K562 (cell line): ENCODE results near the gene MYB. TPM values are rescaled to one million over a fixed set of nuclear protein-coding genes. Genes with fewer than 3 reads are reported as not detected.

Experiments
- KAT8 ChIP-seq: fragments of 450-650 bp; IDR thresholded peaks from 2 replicates; pipeline ENCODE4 v1.6.1; 2016; ENCODE audit warnings: low read depth, mild to moderate bottlenecking
- MTA2 ChIP-seq: fragments of 450-650 bp; IDR thresholded peaks from 2 replicates; pipeline ENCODE4 v1.6.1; 2016; ENCODE audit warnings: low read depth
- NCOA2 ChIP-seq, 2 experiments: fragments of 450-650 bp; IDR thresholded peaks; 2 replicates each; pipeline ENCODE4 v1.6.1; 2018; ENCODE audit warnings: mild to moderate bottlenecking in 2 of 2, moderate library complexity in 1 of 2; ENCODE audit not compliant: partially characterized antibody in 2 of 2
- PHF21A ChIP-seq: fragments of 450-650 bp; IDR thresholded peaks from 2 replicates; pipeline ENCODE4 v1.6.1; 2017; ENCODE audit warnings: low read depth, borderline replicate concordance
- POLR2B ChIP-seq: fragments of 450-650 bp; IDR thresholded peaks from 2 replicates; pipeline ENCODE4 v1.6.1; 2018; ENCODE audit warnings: low read depth; ENCODE audit not compliant: partially characterized antibody
- SMARCA4 ChIP-seq: fragments of 450-650 bp; IDR thresholded peaks from 2 replicates; pipeline ENCODE4 v1.6.1; 2016
- THRB ChIP-seq: fragments of 450-650 bp; formaldehyde crosslinking; conservative IDR thresholded peaks from 2 replicates; pipeline ENCODE4 v1.4.0; 2022; ENCODE audit warnings: mild to moderate bottlenecking, missing genetic modification characterization
- ZBED1 ChIP-seq: IDR thresholded peaks from 2 replicates; pipeline ENCODE4 v1.6.1; 2014
- ZNF175 ChIP-seq: fragments of 200-800 bp; sonication (Bioruptor generic); IDR thresholded peaks from 2 replicates; pipeline ENCODE4 v1.6.1; 2016; ENCODE audit warnings: low read depth, mild to moderate bottlenecking, missing genetic modification characterization, missing compliant biosample characterization
- ZSCAN32 ChIP-seq: fragments of 450-650 bp; formaldehyde crosslinking; IDR thresholded peaks from 2 replicates; pipeline ENCODE4 v1.4.0; 2020; ENCODE audit warnings: mild to moderate bottlenecking, moderate library complexity
- polyA plus RNA-seq, 8 experiments: library from polyadenylated mRNA; depleted of rRNA in 4 of 8; stranded (reverse) in 5 of 8; unstranded in 3 of 8; fragments of >200 nt; fragmentation: Nextera tagmentation in 2 of 8; fragmentation: Illumina TruSeq in 1 of 8; extraction: Ambion mirVana in 2 of 8; extraction: Trizol in 1 of 8; gene quantifications; 2 replicates each; pipeline versions ENCODE4 v1.2.1 to v1.2.3, GENCODE V29; 2011 to 2014; ENCODE audit warnings: inconsistent platforms in 1 of 8, missing spikeins in 1 of 8
- total RNA-seq, 7 experiments: library from RNA; depleted of rRNA in 6 of 7; stranded (reverse); fragments of >200 nt in 6 of 7; fragmentation: Illumina TruSeq in 2 of 7; extraction: Trizol in 2 of 7; gene quantifications; 2 replicates each; pipeline versions ENCODE4 v1.2.1 to v1.2.3, GENCODE V29; 2011 to 2021; ENCODE audit warnings: low replicate concordance in 1 of 7
- TF ChIP-seq, protein P1 (sequence below): fragments of 200-600 bp; sonication (generic); IDR thresholded peaks from one replicate; pipeline ENCODE4 v1.6.1; 2012; ENCODE audit warnings: mild to moderate bottlenecking, low read depth, low read length, inconsistent platforms
- TF ChIP-seq, protein P2 (sequence below): fragments of 450-650 bp; IDR thresholded peaks from 2 replicates; pipeline ENCODE4 v1.6.1; 2016; ENCODE audit warnings: mild to moderate bottlenecking

MYB gene
- total and polyA plus RNA-seq, 9 of the 15 experiments (the other 6 are each of a cell fraction or from before 2014, with no cell fraction given) = 35.8 to 218 (median 140) TPM

- TF ChIP-seq, protein P1, sequence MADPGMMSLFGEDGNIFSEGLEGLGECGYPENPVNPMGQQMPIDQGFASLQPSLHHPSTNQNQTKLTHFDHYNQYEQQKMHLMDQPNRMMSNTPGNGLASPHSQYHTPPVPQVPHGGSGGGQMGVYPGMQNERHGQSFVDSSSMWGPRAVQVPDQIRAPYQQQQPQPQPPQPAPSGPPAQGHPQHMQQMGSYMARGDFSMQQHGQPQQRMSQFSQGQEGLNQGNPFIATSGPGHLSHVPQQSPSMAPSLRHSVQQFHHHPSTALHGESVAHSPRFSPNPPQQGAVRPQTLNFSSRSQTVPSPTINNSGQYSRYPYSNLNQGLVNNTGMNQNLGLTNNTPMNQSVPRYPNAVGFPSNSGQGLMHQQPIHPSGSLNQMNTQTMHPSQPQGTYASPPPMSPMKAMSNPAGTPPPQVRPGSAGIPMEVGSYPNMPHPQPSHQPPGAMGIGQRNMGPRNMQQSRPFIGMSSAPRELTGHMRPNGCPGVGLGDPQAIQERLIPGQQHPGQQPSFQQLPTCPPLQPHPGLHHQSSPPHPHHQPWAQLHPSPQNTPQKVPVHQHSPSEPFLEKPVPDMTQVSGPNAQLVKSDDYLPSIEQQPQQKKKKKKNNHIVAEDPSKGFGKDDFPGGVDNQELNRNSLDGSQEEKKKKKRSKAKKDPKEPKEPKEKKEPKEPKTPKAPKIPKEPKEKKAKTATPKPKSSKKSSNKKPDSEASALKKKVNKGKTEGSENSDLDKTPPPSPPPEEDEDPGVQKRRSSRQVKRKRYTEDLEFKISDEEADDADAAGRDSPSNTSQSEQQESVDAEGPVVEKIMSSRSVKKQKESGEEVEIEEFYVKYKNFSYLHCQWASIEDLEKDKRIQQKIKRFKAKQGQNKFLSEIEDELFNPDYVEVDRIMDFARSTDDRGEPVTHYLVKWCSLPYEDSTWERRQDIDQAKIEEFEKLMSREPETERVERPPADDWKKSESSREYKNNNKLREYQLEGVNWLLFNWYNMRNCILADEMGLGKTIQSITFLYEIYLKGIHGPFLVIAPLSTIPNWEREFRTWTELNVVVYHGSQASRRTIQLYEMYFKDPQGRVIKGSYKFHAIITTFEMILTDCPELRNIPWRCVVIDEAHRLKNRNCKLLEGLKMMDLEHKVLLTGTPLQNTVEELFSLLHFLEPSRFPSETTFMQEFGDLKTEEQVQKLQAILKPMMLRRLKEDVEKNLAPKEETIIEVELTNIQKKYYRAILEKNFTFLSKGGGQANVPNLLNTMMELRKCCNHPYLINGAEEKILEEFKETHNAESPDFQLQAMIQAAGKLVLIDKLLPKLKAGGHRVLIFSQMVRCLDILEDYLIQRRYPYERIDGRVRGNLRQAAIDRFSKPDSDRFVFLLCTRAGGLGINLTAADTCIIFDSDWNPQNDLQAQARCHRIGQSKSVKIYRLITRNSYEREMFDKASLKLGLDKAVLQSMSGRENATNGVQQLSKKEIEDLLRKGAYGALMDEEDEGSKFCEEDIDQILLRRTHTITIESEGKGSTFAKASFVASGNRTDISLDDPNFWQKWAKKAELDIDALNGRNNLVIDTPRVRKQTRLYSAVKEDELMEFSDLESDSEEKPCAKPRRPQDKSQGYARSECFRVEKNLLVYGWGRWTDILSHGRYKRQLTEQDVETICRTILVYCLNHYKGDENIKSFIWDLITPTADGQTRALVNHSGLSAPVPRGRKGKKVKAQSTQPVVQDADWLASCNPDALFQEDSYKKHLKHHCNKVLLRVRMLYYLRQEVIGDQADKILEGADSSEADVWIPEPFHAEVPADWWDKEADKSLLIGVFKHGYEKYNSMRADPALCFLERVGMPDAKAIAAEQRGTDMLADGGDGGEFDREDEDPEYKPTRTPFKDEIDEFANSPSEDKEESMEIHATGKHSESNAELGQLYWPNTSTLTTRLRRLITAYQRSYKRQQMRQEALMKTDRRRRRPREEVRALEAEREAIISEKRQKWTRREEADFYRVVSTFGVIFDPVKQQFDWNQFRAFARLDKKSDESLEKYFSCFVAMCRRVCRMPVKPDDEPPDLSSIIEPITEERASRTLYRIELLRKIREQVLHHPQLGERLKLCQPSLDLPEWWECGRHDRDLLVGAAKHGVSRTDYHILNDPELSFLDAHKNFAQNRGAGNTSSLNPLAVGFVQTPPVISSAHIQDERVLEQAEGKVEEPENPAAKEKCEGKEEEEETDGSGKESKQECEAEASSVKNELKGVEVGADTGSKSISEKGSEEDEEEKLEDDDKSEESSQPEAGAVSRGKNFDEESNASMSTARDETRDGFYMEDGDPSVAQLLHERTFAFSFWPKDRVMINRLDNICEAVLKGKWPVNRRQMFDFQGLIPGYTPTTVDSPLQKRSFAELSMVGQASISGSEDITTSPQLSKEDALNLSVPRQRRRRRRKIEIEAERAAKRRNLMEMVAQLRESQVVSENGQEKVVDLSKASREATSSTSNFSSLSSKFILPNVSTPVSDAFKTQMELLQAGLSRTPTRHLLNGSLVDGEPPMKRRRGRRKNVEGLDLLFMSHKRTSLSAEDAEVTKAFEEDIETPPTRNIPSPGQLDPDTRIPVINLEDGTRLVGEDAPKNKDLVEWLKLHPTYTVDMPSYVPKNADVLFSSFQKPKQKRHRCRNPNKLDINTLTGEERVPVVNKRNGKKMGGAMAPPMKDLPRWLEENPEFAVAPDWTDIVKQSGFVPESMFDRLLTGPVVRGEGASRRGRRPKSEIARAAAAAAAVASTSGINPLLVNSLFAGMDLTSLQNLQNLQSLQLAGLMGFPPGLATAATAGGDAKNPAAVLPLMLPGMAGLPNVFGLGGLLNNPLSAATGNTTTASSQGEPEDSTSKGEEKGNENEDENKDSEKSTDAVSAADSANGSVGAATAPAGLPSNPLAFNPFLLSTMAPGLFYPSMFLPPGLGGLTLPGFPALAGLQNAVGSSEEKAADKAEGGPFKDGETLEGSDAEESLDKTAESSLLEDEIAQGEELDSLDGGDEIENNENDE = no peak
- TF ChIP-seq ZBED1 (no peak), PHF21A (no peak), SMARCA4 (peak; percentile 85), ZSCAN32 (peak; percentile 77; the same call in 1 of the 2 replicates), ZNF175 (CRISPR knock-in tag) (peak; percentile 45; the same call in 1 of the 2 replicates), KAT8 (no peak), POLR2B (peak; percentile 36), NCOA2 (IDR thresholded peaks at IDR 0.05; ENCODE audit: partially characterized antibody in 2 of 2) (peak in 1 of 2 experiments; percentile 27), MTA2 (0 out of 2 replicates have a peak, but pooled peaks have one; percentile 15), THRB (CRISPR knock-in tag) (peak; percentile 72; the same call in 1 of the 2 replicates)
- TF ChIP-seq, protein P2, sequence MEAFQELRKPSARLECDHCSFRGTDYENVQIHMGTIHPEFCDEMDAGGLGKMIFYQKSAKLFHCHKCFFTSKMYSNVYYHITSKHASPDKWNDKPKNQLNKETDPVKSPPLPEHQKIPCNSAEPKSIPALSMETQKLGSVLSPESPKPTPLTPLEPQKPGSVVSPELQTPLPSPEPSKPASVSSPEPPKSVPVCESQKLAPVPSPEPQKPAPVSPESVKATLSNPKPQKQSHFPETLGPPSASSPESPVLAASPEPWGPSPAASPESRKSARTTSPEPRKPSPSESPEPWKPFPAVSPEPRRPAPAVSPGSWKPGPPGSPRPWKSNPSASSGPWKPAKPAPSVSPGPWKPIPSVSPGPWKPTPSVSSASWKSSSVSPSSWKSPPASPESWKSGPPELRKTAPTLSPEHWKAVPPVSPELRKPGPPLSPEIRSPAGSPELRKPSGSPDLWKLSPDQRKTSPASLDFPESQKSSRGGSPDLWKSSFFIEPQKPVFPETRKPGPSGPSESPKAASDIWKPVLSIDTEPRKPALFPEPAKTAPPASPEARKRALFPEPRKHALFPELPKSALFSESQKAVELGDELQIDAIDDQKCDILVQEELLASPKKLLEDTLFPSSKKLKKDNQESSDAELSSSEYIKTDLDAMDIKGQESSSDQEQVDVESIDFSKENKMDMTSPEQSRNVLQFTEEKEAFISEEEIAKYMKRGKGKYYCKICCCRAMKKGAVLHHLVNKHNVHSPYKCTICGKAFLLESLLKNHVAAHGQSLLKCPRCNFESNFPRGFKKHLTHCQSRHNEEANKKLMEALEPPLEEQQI = no peak
Measured at GRCh38 chr6:135147637-135148592, 33.2 kb upstream of the MYB start (continued).
